PC-9 (cell line): ENCODE measurements around the gene SIPA1L2. TPM values are rescaled to one million over a fixed set of nuclear protein-coding genes. Genes with fewer than 3 reads are reported as not detected.

Experiments
- BruUV-seq: library from RNA; stranded (reverse); fragments of 400-500 nt; replicated peaks from 2 replicates; lab custom pipeline; 2021; lab: Mats Ljungman, UMichigan
- CTCF ChIA-PET: fragments of 300-600 bp; sonication (Branson Sonifier 250); formaldehyde crosslinking; loops from one replicate; lab custom pipeline; 2022; ENCODE audit warnings: antibody characterized with exemption; lab: Charles Lee
- POLR2A ChIA-PET: fragments of 300-600 bp; sonication (Branson Sonifier 250); formaldehyde crosslinking; loops from one replicate; lab custom pipeline; 2022; ENCODE audit warnings: antibody characterized with exemption; ENCODE audit not compliant: unreplicated experiment; lab: Charles Lee
- DNase-seq, 2 experiments: peaks; one replicate each; pipeline versions ENCODE4 v3.0.0 to v3.0.0-alpha.2; 2015 to 2022; ENCODE audit warnings: mixed read lengths in 1 of 2
- H2AFZ ChIP-seq: fragments of 200-600 bp; sonication (generic); 2 replicates; pipeline ENCODE4 v1.8.1; 2017; ENCODE audit warnings: antibody characterized with exemption
- H3F3A ChIP-seq: fragments of 200-600 bp; sonication (generic); 2 replicates; pipeline ENCODE4 v1.8.1; 2017; ENCODE audit warnings: antibody characterized with exemption, mild to moderate bottlenecking, low read depth; ENCODE audit not compliant: insufficient read depth
- H3K27ac ChIP-seq: fragments of 200-600 bp; sonication (generic); 2 replicates; pipeline ENCODE4 v1.6.1; 2016; ENCODE audit warnings: mixed run types
- H3K27me3 ChIP-seq: fragments of 200-600 bp; sonication (generic); 2 replicates; pipeline ENCODE4 v1.6.1; 2016; ENCODE audit warnings: low read depth, mixed run types; ENCODE audit not compliant: insufficient read depth
- H3K36me3 ChIP-seq: fragments of 200-600 bp; sonication (generic); 2 replicates; pipeline ENCODE4 v1.6.1; 2016; ENCODE audit warnings: low read depth, mixed run types
- H3K4me1 ChIP-seq: fragments of 200-600 bp; sonication (generic); replicated peaks from 2 replicates; pipeline ENCODE4 v1.6.1; 2016; ENCODE audit warnings: mixed run types; ENCODE audit not compliant: insufficient read depth
- H3K4me2 ChIP-seq: fragments of 200-600 bp; sonication (generic); 2 replicates; pipeline ENCODE4 v1.6.1; 2017; ENCODE audit warnings: mixed run types
- H3K4me3 ChIP-seq: fragments of 200-600 bp; sonication (generic); 2 replicates; pipeline ENCODE4 v1.6.1; 2016; ENCODE audit warnings: mixed run types
- H3K79me2 ChIP-seq: fragments of 200-600 bp; sonication (generic); 2 replicates; pipeline ENCODE4 v1.6.1; 2017; ENCODE audit warnings: low read depth, mixed run types
- H3K9me2 ChIP-seq: fragments of 200-600 bp; sonication (generic); 2 replicates; pipeline ENCODE4 v1.8.1; 2017; ENCODE audit warnings: mild to moderate bottlenecking; ENCODE audit not compliant: insufficient read depth
- H3K9me3 ChIP-seq: fragments of 200-600 bp; sonication (generic); 2 replicates; pipeline ENCODE4 v1.8.1; 2016; ENCODE audit warnings: low read depth; ENCODE audit not compliant: insufficient read depth
- H4K20me1 ChIP-seq: fragments of 200-600 bp; sonication (generic); 2 replicates; pipeline ENCODE4 v1.8.1; 2017; ENCODE audit not compliant: insufficient read depth
- CTCF ChIP-seq: fragments of 200-600 bp; sonication (generic); conservative IDR thresholded peaks from 2 replicates; pipeline ENCODE4 v1.6.1; 2017; ENCODE audit warnings: mixed run types, antibody characterized with exemption, mild to moderate bottlenecking, moderate library complexity
- EZH2 ChIP-seq: fragments of 200-600 bp; sonication (generic); IDR thresholded peaks from 2 replicates; pipeline ENCODE4 v1.8.0; 2017; ENCODE audit warnings: antibody characterized with exemption, low read depth
- intact Hi-C: fragments of 100-400 bp; cut with micrococcal nuclease; formaldehyde crosslinking; loops from one replicate; pipeline ENCODE4 v1.10.0; 2022; ENCODE audit not compliant: unreplicated experiment
- total RNA-seq: library from RNA; stranded (reverse); gene quantifications from 2 replicates; pipeline ENCODE4 v1.2.3, GENCODE V29; 2021

The SIPA1L2 gene
- total RNA-seq, 1 experiment from 2014 or later = not detected

GRCh38 chr1:232608427-232608826, 21.5 kb downstream of the SIPA1L2 start:
- no peak for DNase-seq
- no peak overlapping the region for H3K27ac ChIP-seq
- H2AFZ ChIP-seq = no peak overlapping the region
- no peak overlapping the region for H3K4me3 ChIP-seq
- no peaks in the 10 kb centered on the region for H3K9me2 ChIP-seq
- TF ChIP-seq CTCF = no peak
- TF ChIP-seq EZH2 = no peak
- H3K4me2 ChIP-seq = no peak overlapping the region
- no peaks in the 10 kb centered on the region for H4K20me1 ChIP-seq
- intact Hi-C loops = no loop called here
- H3F3A ChIP-seq = no peaks in the 10 kb centered on the region
- POLR2A ChIA-PET = no interaction called here
- H3K9me3 ChIP-seq = no peaks in the 10 kb centered on the region
- H3K27me3 ChIP-seq = no peaks in the 10 kb centered on the region
- H3K79me2 ChIP-seq = no peaks in the 10 kb centered on the region
- no TSS peak for BruUV-seq
- CTCF ChIA-PET = no interaction called here
- H3K4me1 ChIP-seq = no peaks in the 10 kb centered on the region
- no peaks in the 10 kb centered on the region for H3K36me3 ChIP-seq

- ChIA-PET CTCF (interaction anchor here (0.5 kb wide), 1 partner anchor 960 kb away, joined by 4 read pairs; no protein-coding TSS in a partner anchor), POLR2A (no interaction called here)
- Histone ChIP-seq H3K4me1 (peaks cover 25% of the 10 kb centered on the region), H3F3A (peaks cover 6% of the 10 kb centered on the region; the same call in 1 of the 2 replicates), H3K4me3 (no peak overlapping the region), H3K36me3 (no peaks in the 10 kb centered on the region), H3K9me3 (no peaks in the 10 kb centered on the region), H3K27me3 (no peaks in the 10 kb centered on the region), H3K79me2 (no peaks in the 10 kb centered on the region), H3K27ac (no peak overlapping the region), H4K20me1 (no peaks in the 10 kb centered on the region), H2AFZ (no peak overlapping the region), H3K4me2 (no peak overlapping the region), H3K9me2 (no peaks in the 10 kb centered on the region)
- TF ChIP-seq EZH2 (no peak), CTCF (peak; percentile 38; the same call in 1 of the 2 replicates)
- DNase-seq = no peak
- BruUV-seq = no TSS peak
- intact Hi-C loops = no loop called here
Observed at GRCh38 chr1:232602622-232603021, 27.3 kb downstream of the SIPA1L2 start.

- Histone ChIP-seq H4K20me1 (no peaks in the 10 kb centered on the region), H3K9me3 (no peaks in the 10 kb centered on the region), H3K4me2 (peak overlapping the region; percentile 46), H3K36me3 (no peaks in the 10 kb centered on the region), H3K4me1 (peaks cover 25% of the 10 kb centered on the region), H3F3A (peaks cover 6% of the 10 kb centered on the region; the same call in 1 of the 2 replicates), H3K9me2 (no peaks in the 10 kb centered on the region), H2AFZ (no peak overlapping the region), H3K27ac (no peak overlapping the region), H3K4me3 (no peak overlapping the region), H3K79me2 (no peaks in the 10 kb centered on the region), H3K27me3 (no peaks in the 10 kb centered on the region)
- DNase-seq = peak in 1 of 2 experiments; percentile 43
- ChIA-PET POLR2A (no interaction called here), CTCF (no interaction called here)
- BruUV-seq = no TSS peak
- TF ChIP-seq CTCF (no peak), EZH2 (no peak)
- intact Hi-C loops = no loop called here
Observed at GRCh38 chr1:232600424-232601258, 29.3 kb downstream of the SIPA1L2 start.
